Fibroblast of peridontal ligament (primary cell): ENCODE measurements around the gene PACC1.
"Not testable (repeated sequence)": the region's sequence is repeated elsewhere in the genome, so short reads cannot be mapped to it uniquely, and the experiment has no call there.

ENCODE experiments used
- DNase-seq: peaks from one replicate; pipeline ENCODE4 v3.0.0-alpha.2; 2010; ENCODE audit errors: extremely low read depth

Gene PACC1

GRCh38 chr1:212395678-212396437, 18.8 kb downstream of the PACC1 start:
- DNase-seq, result not testable (repeated sequence)

- DNase-seq, result no peak
Measured at GRCh38 chr1:212388985-212389716, 25.5 kb downstream of the PACC1 start.

DNA sequence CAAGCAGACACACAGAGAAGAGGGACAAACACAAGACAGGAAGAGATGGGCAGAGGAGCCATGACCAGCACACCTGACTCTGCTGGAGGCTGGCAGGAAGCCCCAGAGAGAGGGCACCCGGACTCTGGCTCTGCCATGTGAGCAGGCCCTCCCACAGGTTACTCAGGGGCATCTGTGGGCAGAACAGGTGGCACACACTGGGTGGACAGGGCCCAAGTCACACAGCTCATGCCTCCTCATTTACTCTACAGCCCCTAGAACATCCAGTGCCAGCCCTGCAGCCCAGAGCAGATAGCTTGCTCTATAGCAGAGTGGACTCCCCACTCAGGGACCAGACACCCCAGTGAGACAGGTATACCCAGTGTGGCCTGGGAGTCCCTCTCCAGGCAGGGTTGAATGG, 28.7 kb downstream of the PACC1 start:
- no peak for DNase-seq

DNA sequence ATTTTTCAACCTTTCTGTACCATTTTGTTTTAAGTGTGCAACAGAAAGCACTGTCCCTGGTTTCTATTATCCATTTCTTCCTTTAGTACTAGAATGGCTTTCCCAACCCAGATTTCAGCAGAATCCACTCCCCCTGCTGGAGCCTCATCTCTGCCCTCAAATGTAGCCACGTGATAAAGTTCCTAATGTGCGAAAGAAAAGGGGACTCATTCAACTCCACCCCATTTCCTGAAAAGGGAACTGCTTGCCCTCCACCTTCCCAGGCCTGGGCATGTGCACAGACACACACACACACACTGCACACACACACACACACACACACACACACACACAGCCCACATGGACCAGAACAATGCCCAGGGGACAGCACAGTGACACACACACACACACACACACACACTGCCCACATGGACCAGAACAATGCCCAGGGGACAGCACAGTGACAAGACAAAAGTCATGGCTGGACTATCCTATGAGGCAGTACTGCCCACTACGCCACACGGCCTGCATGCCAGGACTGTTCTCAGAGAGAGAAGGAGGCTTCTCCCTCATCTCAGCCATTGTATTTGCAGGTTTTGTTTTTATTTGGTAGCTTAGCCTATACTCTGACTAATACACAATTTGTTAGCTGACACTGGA, 33.2 kb downstream of the PACC1 start:
- no peak for DNase-seq

GRCh38 chr1:212379366-212379765, 35.3 kb downstream of the PACC1 start:
- DNase-seq, result no peak

GRCh38 chr1:212377644-212378043, 37.0 kb downstream of the PACC1 start:
- no peak for DNase-seq

DNA sequence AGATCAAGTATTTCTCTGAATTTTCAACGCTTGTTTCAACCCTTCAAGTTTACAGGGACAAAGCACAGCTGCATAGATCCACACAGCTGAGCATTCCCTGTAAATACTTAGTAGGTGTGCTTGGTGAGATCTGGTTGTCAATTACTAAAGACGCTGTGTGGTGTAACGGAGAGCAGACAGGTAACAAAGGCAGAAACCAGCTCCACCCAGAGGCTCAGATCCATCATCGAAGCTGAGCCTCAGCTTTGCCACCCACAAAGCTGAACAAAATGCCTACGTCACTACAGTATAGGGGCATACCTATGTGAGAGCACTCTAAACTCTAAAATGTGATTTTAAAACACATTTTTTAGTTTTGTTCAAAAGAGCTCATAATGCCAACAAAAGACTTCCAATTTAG, 38.7 kb downstream of the PACC1 start:
- DNase-seq, result no peak

GRCh38 chr1:212368073-212368484, 46.6 kb downstream of the PACC1 start:
- peak; percentile 89 for DNase-seq

GRCh38 chr1:212367474-212368072, 47.1 kb downstream of the PACC1 start:
- DNase-seq, result no peak

DNA sequence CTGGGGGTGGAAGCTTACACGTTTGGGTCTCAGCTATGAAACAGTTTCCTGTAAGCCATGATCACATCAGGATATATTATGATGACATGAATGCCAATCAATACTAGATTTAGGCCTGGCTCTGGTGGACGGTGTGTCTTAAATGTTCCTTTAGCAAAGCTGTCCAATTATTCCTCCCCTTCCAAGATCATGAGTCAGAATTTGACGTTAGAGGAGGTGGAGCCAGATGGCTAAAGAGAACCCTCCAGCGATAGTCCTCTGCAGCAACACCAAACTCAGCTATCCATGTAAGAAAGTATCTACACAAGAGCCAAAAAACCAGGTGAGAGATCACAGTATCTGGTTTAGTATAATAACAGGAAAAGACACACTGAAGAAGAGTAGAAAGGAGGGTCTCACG, 47.8 kb downstream of the PACC1 start:
- DNase-seq, result peak; percentile 62

DNA sequence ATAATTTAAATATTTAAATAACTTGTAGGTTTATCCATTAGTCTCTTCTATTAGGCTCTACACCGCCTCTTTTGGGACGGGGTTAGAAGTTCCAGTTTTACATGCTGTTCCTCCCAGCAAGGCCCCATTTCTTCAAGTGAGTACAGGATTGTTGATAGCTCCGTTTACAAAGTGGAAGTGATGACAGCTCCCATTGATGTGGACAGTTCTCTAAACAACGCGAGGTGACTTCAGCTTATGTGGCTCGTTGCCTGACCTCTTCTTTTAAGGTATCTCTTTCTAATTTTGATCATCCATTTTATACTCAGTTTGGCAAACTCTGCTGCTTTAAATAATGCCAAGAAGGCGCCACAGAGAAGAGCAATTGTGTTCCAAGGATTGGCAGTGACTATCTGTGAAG, 49.7 kb downstream of the PACC1 start:
- no peak for DNase-seq

DNA sequence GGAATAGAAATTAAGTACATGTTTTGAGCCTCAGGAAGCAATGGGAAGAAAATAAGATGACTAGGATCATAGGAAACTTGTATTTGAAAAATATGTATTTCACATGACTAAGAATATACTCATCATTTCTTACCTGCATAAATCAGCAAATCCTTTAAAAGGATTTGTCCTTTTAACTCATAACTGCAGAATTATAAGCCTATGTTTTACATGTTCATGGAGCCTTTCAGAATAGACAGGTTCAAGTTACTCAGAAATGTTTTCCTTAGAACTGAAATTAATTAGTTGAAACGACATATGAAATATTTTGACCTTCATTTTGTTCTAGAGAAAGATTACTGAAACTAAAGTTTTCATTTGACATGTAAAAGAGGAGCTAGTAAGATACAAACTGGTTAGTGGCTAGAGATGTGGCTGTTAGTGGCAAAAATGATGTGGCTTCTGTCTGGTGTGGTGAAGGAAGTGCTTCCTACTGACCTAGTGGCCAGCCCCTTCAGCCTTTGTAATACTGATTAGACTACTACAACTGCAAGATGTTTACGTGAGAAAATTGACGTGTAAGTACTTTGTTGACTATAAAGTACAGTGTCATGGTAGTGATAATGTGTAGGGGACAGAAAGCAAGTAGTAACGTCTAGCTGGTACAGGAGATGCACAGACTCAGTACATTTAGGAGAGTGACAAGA, 54.7 kb downstream of the PACC1 start:
- DNase-seq, result no peak

DNA sequence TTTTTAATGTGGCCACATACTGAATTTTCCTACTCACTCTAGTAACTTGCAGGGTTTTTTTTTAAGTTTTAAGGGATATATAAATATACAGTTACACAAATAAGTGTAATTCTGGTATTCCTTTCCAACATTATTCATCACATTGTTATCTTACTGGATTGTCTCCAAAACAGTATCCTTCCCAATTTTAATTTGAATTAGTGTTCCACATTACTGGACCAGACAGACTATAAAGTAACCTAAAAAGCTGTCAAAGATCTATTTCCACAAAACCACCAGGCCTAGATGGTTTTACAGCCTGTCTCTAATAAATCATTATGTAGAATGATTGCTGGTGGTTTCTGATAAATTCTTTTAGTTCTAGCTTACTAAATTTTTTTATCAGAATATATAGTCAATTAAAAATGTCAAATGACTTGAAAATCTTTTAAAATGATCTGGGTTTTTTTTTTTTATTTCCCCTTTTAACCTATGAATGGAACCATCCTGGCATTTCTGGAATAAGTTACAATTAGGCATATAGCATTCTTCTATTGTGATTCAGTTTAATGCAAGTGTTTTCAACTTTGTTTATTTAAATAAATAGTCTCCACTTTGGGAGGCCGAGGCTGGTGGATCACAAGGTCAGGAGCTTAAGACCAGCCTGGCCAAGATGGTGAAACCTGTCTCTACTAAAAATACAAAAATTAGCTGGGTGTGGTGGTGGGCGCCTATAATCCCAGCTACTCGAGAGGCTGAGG, 59.3 kb downstream of the PACC1 start:
- DNase-seq, result peak; percentile 63

- DNase-seq, result no peak
Measured at GRCh38 chr1:212354464-212354863, 60.2 kb downstream of the PACC1 start.

DNA sequence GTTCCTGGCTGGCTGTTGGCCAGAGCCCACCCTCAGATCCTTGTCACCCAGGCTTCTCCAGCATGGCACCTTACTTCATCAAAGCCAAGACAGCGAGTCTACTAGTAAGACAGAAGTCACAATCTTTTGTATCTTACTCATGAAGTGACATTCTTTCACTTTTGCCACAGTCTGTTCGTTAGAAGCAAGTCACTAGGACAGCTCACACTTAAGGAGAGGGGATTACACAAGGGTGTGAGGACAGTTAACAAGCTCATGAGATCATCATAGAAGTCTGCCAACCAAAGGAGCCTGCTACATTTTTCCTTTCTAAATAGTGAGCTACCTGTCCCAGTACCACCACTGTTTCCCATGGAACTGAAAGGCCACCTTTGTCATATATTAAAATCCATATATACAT, 61.5 kb downstream of the PACC1 start:
- DNase-seq, result no peak

DNA sequence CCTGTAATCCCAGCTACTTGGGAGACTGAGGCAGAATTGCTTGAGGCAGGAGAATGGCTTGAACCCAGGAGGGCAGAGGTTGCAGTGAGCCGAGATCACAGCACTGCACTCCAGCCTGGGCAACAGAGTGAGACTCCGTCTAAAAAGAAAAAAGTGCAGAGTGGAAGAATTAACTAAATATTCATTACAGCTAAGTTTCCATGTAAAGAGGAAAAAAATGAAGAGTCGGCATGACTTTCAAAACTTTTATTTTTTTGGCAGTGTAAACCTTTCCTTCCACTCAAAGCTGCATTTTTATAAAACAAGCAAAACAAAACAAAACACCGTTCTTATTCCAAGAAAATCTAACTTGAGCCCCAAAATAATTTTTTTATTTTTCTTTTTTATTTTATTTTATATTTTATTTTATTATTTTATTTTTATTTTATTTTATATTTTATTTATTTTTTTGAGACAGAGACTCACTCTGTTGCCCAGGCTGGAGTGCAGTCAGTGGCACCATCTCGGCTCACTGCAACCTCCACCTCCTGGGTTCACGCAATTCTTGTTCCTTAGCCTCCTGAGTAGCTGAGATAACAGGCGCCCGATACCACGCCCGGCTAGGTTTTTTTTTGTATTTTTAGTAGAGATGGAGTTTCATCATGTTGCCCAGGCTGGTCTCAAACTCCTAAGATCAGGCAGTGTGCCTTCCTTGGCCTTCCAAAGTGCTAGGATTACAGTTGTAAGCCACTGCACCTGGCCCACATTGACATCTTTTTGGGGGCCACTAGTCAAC, 62.9 kb downstream of the PACC1 start:
- DNase-seq, result no peak

GRCh38 chr1:212346601-212347000, 68.1 kb downstream of the PACC1 start:
- DNase-seq, result no peak

- no peak for DNase-seq
Measured at GRCh38 chr1:212344905-212345304, 69.8 kb downstream of the PACC1 start.

DNA sequence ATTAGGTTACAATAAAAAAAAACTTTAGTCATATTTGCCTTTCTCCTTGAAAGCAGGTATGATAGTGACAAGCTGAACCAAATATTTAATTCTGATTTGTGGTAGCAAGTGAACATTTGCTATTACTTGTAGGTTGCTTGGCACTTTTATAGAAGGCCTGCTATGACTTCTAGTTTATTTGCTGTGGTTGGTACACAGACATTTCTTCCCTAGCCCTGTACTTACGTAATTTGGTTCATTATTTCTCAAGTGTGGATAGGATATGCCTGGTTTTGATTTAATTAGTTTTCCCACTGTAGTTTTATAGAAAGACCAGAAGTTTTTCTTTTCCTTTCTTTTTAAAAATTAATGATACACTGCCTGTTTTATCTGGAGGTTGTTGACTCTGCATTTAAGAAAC, 73.6 kb downstream of the PACC1 start:
- peak; percentile 16 for DNase-seq

GRCh38 chr1:212329105-212329504, 85.6 kb downstream of the PACC1 start:
- DNase-seq, result no peak
